ENCODE results near the gene ZSCAN4. TPM values are rescaled to one million over a fixed set of nuclear protein-coding genes. Genes with fewer than 3 reads are reported as not detected.

Gene ZSCAN4
- polyA plus RNA-seq, result 0.08 to 0.26 TPM (median 0.18 TPM) in 3 replicates
- 0.52 TPM for polyA plus RNA-seq (2011; ENCODE audit: low read depth)
- 0.10 and 0.26 TPM in 2 replicates for polyA plus RNA-seq (2011; cell fraction: cytosol; rRNA removed)
- polyA plus RNA-seq (2011; cell fraction: nucleus; rRNA removed), result 0.87 and 1.1 TPM in 2 replicates
- 1.1 TPM in 1 of 2 replicates, not detected in the other for polyA plus RNA-seq (2012; ENCODE audit: low replicate concordance)
- 0.26 TPM in 1 of 3 replicates, not detected in the others for polyA minus RNA-seq
- polyA minus RNA-seq (2011; cell fraction: cytosol; rRNA and poly(A)+ RNA removed), result not detected
- polyA minus RNA-seq (2011; cell fraction: nucleus; rRNA and poly(A)+ RNA removed), result 0.42 and 0.47 TPM in 2 replicates

GRCh38 chr19:57668635-57669034, at the start of gene ZSCAN4:
TSS of gene ZSCAN4 (plus strand) at chr19:57668935. CDS start at chr19:57676146, 7,211 bp downstream.
- Histone ChIP-seq H2AFZ (ENCODE audit: control insufficient read depth, low read length) (no peak within 1 kb of the TSS), H3K9ac (ENCODE audit: control insufficient read depth, extremely low read depth, insufficient read depth, low read length) (no peak within 1 kb of the TSS), H3K79me2 (ENCODE audit: control insufficient read depth, insufficient read depth, low read length) (no peaks in the 10 kb centered on the region), H3K4me1 (ENCODE audit: control insufficient read depth, extremely low read depth, insufficient read depth, low read length) (peaks cover 4% of the 10 kb centered on the region), H3K9me3 (ENCODE audit: control insufficient read depth, low read depth, low read length) (no peaks in the 10 kb centered on the region), H3K9me1 (ENCODE audit: control insufficient read depth, extremely low read depth, insufficient read depth, low read length) (no peaks in the 10 kb centered on the region), H3K4me3 (ENCODE audit: control insufficient read depth in 2 of 3, extremely low read depth in 1 of 3, insufficient read depth in 2 of 3, low read depth in 1 of 3, low read length in 3 of 3) (no peak within 1 kb of the TSS), H4K20me1 (ENCODE audit: control insufficient read depth, extremely low read depth, insufficient read depth, low read length) (no peaks in the 10 kb centered on the region), H3K27ac (ENCODE audit: control insufficient read depth, insufficient read depth, low read length) (no peak within 1 kb of the TSS), H3K4me2 (ENCODE audit: control insufficient read depth, extremely low read depth, insufficient read depth, low read depth, low read length) (no peak within 1 kb of the TSS), H3K36me3 (ENCODE audit: control insufficient read depth in 2 of 2, extremely low read depth in 1 of 2, insufficient read depth in 2 of 2, low read length in 2 of 2) (no peaks in the 10 kb centered on the region), H3K27me3 (ENCODE audit: control insufficient read depth, extremely low read depth, insufficient read depth, low read length) (no peaks in the 10 kb centered on the region)
- dilution Hi-C loops (cut with MboI; ENCODE audit: extremely low pct_ligation_motif_present, low sequenced_read_pairs), result no loop called here
- no peak for FAIRE-seq
- DNase-seq (ENCODE audit: low read depth, low spot score), result no peak
- TF ChIP-seq EZH2 (IDR thresholded peaks at IDR 0.05; ENCODE audit: low read length), result no peak
- no peak for TF ChIP-seq CTCF (optimal IDR thresholded peaks at IDR 0.05 in 1 of 3, IDR thresholded peaks at IDR 0.05 in 1 of 3, conservative IDR thresholded peaks at IDR 0.05 in 1 of 3; ENCODE audit: extremely low read depth in 1 of 3, insufficient read depth in 2 of 3, low read length in 3 of 3)

GRCh38 chr19:57620673-57621348, 47.9 kb upstream of the ZSCAN4 start:
- Histone ChIP-seq H3K27me3 (ENCODE audit: control insufficient read depth, extremely low read depth, insufficient read depth, low read length) (no peaks in the 10 kb centered on the region), H3K4me2 (ENCODE audit: control insufficient read depth, extremely low read depth, insufficient read depth, low read depth, low read length) (no peak overlapping the region), H3K27ac (ENCODE audit: control insufficient read depth, insufficient read depth, low read length) (no peak overlapping the region), H2AFZ (ENCODE audit: control insufficient read depth, low read length) (no peak overlapping the region), H3K79me2 (ENCODE audit: control insufficient read depth, insufficient read depth, low read length) (peaks cover 76% of the 10 kb centered on the region), H3K9me3 (ENCODE audit: control insufficient read depth, low read depth, low read length) (peaks cover 65% of the 10 kb centered on the region), H3K9me1 (ENCODE audit: control insufficient read depth, extremely low read depth, insufficient read depth, low read length) (no peaks in the 10 kb centered on the region), H3K4me1 (ENCODE audit: control insufficient read depth, extremely low read depth, insufficient read depth, low read length) (no peaks in the 10 kb centered on the region), H4K20me1 (ENCODE audit: control insufficient read depth, extremely low read depth, insufficient read depth, low read length) (no peaks in the 10 kb centered on the region), H3K4me3 (ENCODE audit: control insufficient read depth in 2 of 3, extremely low read depth in 1 of 3, insufficient read depth in 2 of 3, low read depth in 1 of 3, low read length in 3 of 3) (no peak overlapping the region), H3K36me3 (ENCODE audit: control insufficient read depth in 2 of 2, extremely low read depth in 1 of 2, insufficient read depth in 2 of 2, low read length in 2 of 2) (peaks cover 50 to 77% of the 10 kb centered on the region in 2 experiments), H3K9ac (ENCODE audit: control insufficient read depth, extremely low read depth, insufficient read depth, low read length) (no peak overlapping the region)
- FAIRE-seq, result no peak
- no peak for DNase-seq (ENCODE audit: low read depth, low spot score)
- TF ChIP-seq EZH2 (IDR thresholded peaks at IDR 0.05; ENCODE audit: low read length), result no peak
- no peak for TF ChIP-seq CTCF (optimal IDR thresholded peaks at IDR 0.05 in 1 of 3, IDR thresholded peaks at IDR 0.05 in 1 of 3, conservative IDR thresholded peaks at IDR 0.05 in 1 of 3; ENCODE audit: extremely low read depth in 1 of 3, insufficient read depth in 2 of 3, low read length in 3 of 3)
- dilution Hi-C loops (cut with MboI; ENCODE audit: extremely low pct_ligation_motif_present, low sequenced_read_pairs), result no loop called here

Measured in keratinocyte (primary cell).